ENCODE results near the gene RHOG.

Gene RHOG

DNA sequence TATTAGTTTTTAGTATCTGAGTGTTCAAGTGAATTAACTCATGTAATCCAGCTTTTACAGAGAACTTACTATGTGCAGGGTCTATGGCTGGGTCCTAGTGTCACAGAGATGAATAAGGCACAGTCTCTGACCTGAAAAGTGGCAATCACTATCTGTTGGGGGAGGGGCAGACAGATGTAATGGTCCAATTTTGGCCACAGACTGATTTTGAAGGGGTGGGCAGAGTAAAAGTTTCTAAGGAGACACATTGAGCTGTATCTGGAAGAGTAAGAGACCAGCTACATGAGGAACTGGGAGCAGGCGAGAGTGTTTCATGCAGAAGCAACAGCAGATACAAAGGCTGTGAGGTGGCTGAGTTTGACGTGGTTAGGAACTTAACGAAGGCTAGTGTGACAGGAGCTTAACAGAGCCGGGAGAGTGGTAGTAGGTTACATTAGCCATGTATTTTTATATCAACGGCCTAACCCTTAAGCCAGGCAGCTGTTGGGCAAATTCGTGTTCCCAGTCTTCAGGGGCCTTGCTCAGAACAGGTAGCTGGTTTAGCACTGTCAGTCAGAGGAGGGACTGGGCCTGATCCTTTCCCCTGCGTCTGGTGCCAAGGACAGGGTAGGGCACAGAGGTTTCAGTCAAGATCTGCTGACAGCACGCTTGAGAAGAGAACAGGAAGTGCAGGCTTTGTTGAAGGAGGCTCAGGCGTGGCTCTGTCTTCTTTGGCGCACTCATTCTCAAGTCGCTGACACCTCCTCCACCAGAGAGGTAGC, 13.3 kb upstream of the RHOG start:
- DNase-seq (ENCODE audit: low read depth): no peak
- no peak for TF ChIP-seq CTCF (conservative IDR thresholded peaks at IDR 0.05; ENCODE audit: low read depth, low read length)
- no peak overlapping the region for H3K4me3 ChIP-seq (ENCODE audit: low read depth, low read length)

DNA sequence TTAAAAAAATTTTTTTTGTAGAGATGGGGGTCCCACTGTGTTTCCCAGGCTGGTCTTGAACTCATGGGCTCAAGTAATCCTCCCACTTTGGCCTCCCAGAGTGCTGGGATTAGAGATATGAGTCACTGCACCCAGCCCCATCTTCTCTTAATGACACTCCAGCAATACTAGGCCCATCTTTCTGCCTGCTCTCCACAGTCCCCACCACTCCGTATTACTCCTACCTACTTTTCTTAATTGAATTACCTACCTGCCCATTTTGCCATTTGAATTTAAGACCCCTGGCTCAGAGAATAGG, 12.7 kb upstream of the RHOG start:
- H3K4me3 ChIP-seq (ENCODE audit: low read depth, low read length): no peak overlapping the region
- no peak for TF ChIP-seq CTCF (conservative IDR thresholded peaks at IDR 0.05; ENCODE audit: low read depth, low read length)

DNA sequence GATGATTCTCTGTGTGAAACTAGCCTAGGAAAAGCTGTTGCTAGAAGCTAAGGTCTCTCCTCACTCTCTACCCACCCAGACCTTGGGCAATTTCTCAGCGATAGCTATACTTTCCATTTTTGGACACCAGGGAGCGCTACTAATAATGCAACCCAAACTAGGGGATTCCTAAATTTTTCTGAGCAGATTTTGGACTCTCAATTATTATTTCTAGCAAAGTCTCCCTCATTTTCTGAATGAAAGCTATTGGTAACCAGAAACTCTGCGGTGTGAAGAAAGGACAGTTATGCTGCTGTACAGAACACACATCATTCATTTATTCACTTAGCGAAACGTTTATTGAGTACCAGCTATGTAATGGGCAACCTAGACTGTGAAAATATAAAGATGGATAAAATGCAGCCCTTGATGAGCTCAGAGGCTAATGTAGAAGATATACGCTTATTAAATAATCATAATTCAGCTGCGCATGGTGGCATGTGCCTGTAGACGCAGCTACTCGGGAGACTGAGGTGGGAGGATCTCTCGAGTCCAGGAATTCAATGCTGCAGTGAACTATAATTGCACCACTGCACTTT, 8.6 kb upstream of the RHOG start:
- DNase-seq (ENCODE audit: low read depth): peak; percentile 65
- TF ChIP-seq CTCF (conservative IDR thresholded peaks at IDR 0.05; ENCODE audit: low read depth, low read length): peak; percentile 78
- H3K4me3 ChIP-seq (ENCODE audit: low read depth, low read length): no peak overlapping the region

More for the DNA sequence above, 12.7 kb upstream of the RHOG start:
- no peak for DNase-seq (ENCODE audit: low read depth)

DNA sequence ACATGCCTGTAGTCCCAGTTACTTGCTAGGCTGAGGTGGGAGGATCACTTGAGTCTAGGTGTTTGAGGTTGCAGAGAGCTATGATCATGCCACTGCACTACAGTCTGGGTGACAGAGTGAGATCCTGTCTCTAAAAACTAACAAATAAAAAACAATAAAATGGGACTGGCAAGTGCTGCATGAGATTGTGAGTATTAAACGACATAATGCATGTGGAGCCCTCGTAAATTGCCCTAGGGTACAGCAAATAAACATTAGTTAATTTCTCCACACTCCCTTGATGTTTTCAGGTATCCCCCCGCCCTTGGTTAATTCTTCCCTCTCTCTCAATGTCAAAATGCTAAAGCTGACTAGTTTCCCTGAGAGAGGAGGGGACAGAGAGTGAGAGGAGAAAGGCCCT, 4.9 kb upstream of the RHOG start:
- no peak for DNase-seq (ENCODE audit: low read depth)
- H3K4me3 ChIP-seq (ENCODE audit: low read depth, low read length): no peak overlapping the region
- TF ChIP-seq CTCF (conservative IDR thresholded peaks at IDR 0.05; ENCODE audit: low read depth, low read length): no peak

DNA sequence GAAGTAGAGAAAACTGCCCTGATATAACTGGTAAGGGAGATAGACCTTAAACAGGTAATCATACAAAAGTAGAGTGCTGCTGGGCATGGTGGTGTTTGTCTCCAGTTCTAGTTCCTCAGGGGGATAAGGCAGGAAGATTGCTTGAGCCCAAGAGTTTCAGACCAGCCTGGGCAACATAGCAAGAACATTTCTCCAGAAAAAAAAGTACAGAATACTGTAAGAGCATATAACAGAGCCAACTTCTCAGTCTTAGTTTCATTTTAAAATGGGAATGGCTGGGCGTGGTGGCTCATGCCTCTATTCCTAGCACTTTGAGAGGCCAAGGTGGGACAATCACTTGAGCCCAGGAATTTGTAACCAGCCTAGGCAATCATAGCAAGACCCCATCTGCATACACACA, 4.5 kb upstream of the RHOG start:
- TF ChIP-seq CTCF (conservative IDR thresholded peaks at IDR 0.05; ENCODE audit: low read depth, low read length): no peak
- H3K4me3 ChIP-seq (ENCODE audit: low read depth, low read length): no peak overlapping the region
- no peak for DNase-seq (ENCODE audit: low read depth)

DNA sequence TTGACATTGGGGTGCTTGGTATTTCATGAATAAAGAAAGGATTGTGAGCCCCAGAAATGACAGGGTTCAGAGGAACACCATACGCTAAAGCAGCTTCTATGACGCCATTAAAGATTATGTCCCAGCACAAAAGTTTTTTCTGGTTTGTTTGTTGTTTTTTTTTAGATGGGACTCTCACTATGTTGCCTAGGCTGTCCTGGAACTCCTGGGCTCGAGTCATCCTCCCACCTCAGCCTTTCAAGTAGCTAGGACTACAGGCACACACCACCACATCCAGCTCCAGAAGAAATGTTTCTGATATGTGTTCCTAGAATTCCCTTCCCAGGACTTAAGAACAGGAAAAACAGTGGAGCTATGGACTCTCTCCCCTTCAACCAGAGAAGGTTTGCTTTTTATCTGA, 2.6 kb upstream of the RHOG start:
- H3K4me3 ChIP-seq (ENCODE audit: low read depth, low read length): no peak overlapping the region
- no peak for DNase-seq (ENCODE audit: low read depth)
- TF ChIP-seq CTCF (conservative IDR thresholded peaks at IDR 0.05; ENCODE audit: low read depth, low read length): no peak

All from choroid plexus epithelial cell (primary cell).